ENCODE data around the gene CGB8. TPM values are rescaled to one million over a fixed set of nuclear protein-coding genes. Genes with fewer than 3 reads are reported as not detected.

Gene CGB8
- total RNA-seq, 4 donors from 2014 or later = not detected

- no peaks in the 10 kb centered on the region for H3K36me3 ChIP-seq
- intact Hi-C loops (cut with DNase I) = no loop called here
- H3K27ac ChIP-seq = peak overlapping the region; percentile 67 to 82 (median 76)
- no peaks in the 10 kb centered on the region for H3K9me3 ChIP-seq
- peak overlapping the region; percentile 21 to 65 (median 44) for H3K4me3 ChIP-seq
- TF ChIP-seq POLR2A (IDR thresholded peaks at IDR 0.05) = no peak
- no peak for TF ChIP-seq CTCF (IDR thresholded peaks at IDR 0.05)
- peaks cover 0 to 98% (median 7%) of the 10 kb centered on the region in 4 donors for H3K27me3 ChIP-seq
- DNase-seq = no peak
- H3K4me1 ChIP-seq = peaks cover 6 to 28% (median 10%) of the 10 kb centered on the region in 3 donors
- WGBS, 2 donors = 20 to 33% methylated on average over 4 to 9 of the region's 10 CpGs
These were observed 15.2 kb upstream of the CGB8 start for GRCh38 chr19:49064029-49064629.

- peaks cover 25 to 49% (median 26%) of the 10 kb centered on the region in 3 donors for H3K4me1 ChIP-seq
- H3K36me3 ChIP-seq = no peaks in the 10 kb centered on the region
- TF ChIP-seq CTCF (IDR thresholded peaks at IDR 0.05) = no peak
- TF ChIP-seq POLR2A (IDR thresholded peaks at IDR 0.05) = no peak
- H3K27ac ChIP-seq = no peak overlapping the region
- WGBS, 2 donors = 89 to 93% methylated on average over 2 to 3 of the region's 25 CpGs
- H3K9me3 ChIP-seq = no peaks in the 10 kb centered on the region
- H3K4me3 ChIP-seq = no peak overlapping the region
- intact Hi-C loops (cut with DNase I) = no loop called here
- no peak for DNase-seq
- peaks cover 0 to 98% (median 6%) of the 10 kb centered on the region in 4 donors for H3K27me3 ChIP-seq
These were observed 12.5 kb upstream of the CGB8 start for GRCh38 chr19:49061445-49061844.

- 90% methylated on average over 2 of the region's 2 CpGs for WGBS, 2 donors
- peaks cover 0 to 93% (median 6%) of the 10 kb centered on the region in 4 donors for H3K27me3 ChIP-seq
- H3K4me1 ChIP-seq = peaks cover 25 to 54% (median 26%) of the 10 kb centered on the region in 3 donors
- H3K27ac ChIP-seq = no peak overlapping the region
- no peak for DNase-seq
- no peak overlapping the region for H3K4me3 ChIP-seq
- H3K36me3 ChIP-seq = no peaks in the 10 kb centered on the region
- intact Hi-C loops (cut with DNase I) = no loop called here
- H3K9me3 ChIP-seq = no peaks in the 10 kb centered on the region
- TF ChIP-seq POLR2A (IDR thresholded peaks at IDR 0.05) (no peak), CTCF (IDR thresholded peaks at IDR 0.05) (no peak)
These were observed 12.1 kb upstream of the CGB8 start for GRCh38 chr19:49061000-49061399.

GRCh38 chr19:49059053-49059452 lies 10.1 kb upstream of the CGB8 start:
- Histone ChIP-seq H3K4me1 (peaks cover 16 to 42% (median 19%) of the 10 kb centered on the region in 3 donors), H3K9me3 (no peaks in the 10 kb centered on the region), H3K27me3 (peaks cover 0 to 74% (median 2%) of the 10 kb centered on the region in 4 donors), H3K4me3 (no peak overlapping the region), H3K36me3 (no peaks in the 10 kb centered on the region), H3K27ac (no peak overlapping the region)
- DNase-seq = no peak
- 52 to 56% methylated on average over 4 to 7 of the region's 9 CpGs for WGBS, 2 donors
- intact Hi-C loops (cut with DNase I) = no loop called here
- TF ChIP-seq POLR2A (IDR thresholded peaks at IDR 0.05) (no peak), CTCF (IDR thresholded peaks at IDR 0.05) (no peak)

- peaks cover 0 to 69% (median 2%) of the 10 kb centered on the region in 4 donors for H3K27me3 ChIP-seq
- H3K4me1 ChIP-seq = peaks cover 16 to 38% (median 19%) of the 10 kb centered on the region in 3 donors
- H3K27ac ChIP-seq = no peak overlapping the region
- TF ChIP-seq POLR2A (IDR thresholded peaks at IDR 0.05) (no peak), CTCF (IDR thresholded peaks at IDR 0.05) (no peak)
- intact Hi-C loops (cut with DNase I) = no loop called here
- H3K9me3 ChIP-seq = no peaks in the 10 kb centered on the region
- WGBS, 2 donors = 11 to 27% methylated on average over 2 of the region's 10 CpGs
- no peak overlapping the region for H3K4me3 ChIP-seq
- no peaks in the 10 kb centered on the region for H3K36me3 ChIP-seq
- no peak for DNase-seq
These were observed 9.7 kb upstream of the CGB8 start for GRCh38 chr19:49058562-49058961.
